ENCODE measurements around the gene PARL. TPM values are rescaled to one million over a fixed set of nuclear protein-coding genes. Genes with fewer than 3 reads are reported as not detected.

PARL gene
- total and polyA plus RNA-seq, 2 donors (not counting 3 experiments of a cell fraction or from before 2014, with no cell fraction given), result 38.8 to 48.1 TPM

DNA sequence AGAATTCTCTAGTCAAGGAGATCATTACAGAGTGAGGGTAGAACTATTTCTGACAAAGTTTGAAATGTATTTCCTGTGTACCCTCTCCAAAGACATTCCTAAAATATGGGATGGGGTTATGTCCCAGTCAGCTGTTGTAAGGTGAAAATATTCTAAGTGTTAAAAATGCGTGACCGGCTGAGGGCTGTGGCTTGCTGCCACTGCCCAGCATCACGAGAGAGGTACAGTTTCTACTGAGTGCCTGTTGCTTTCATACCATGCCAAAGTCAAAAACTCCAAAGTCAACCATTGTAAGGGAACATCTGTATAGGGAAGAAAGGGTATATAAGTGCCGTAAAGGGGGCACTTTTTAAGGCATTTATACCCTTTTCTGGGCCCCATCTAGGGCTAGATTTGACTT is 90.2 kb downstream of the PARL start:
- Histone ChIP-seq H4K20me1 (replicated peaks; ENCODE audit: control insufficient read depth, extremely low read depth, insufficient read depth, low read length) (no peaks in the 10 kb centered on the region), H3K9ac (replicated peaks; ENCODE audit: extremely low read depth, insufficient read depth, low read length) (no peak overlapping the region), H3K36me3 (ENCODE audit: control insufficient read depth in 2 of 2, extremely low read depth in 1 of 2, insufficient read depth in 2 of 2, low read length in 2 of 2) (peaks cover 10 to 19% of the 10 kb centered on the region in 2 experiments), H3K9me1 (replicated peaks; ENCODE audit: control insufficient read depth, extremely low read depth, insufficient read depth, low read length) (no peaks in the 10 kb centered on the region), H3K4me3 (replicated peaks in 1 of 3; ENCODE audit: insufficient read depth in 1 of 3, low read depth in 1 of 3, low read length in 3 of 3) (no peak overlapping the region), H3K4me1 (ENCODE audit: control insufficient read depth, extremely low read depth, insufficient read depth, low read length) (no peaks in the 10 kb centered on the region), H3K27ac (ENCODE audit: insufficient read depth, low read depth, low read length) (no peak overlapping the region), H3K27me3 (ENCODE audit: control insufficient read depth in 2 of 2, insufficient read depth in 2 of 2, low read length in 2 of 2) (no peaks in the 10 kb centered on the region), H3K9me3 (replicated peaks; ENCODE audit: control insufficient read depth, insufficient read depth, low read length) (no peaks in the 10 kb centered on the region), H3K79me2 (ENCODE audit: control insufficient read depth, insufficient read depth, low read length) (peaks cover 2% of the 10 kb centered on the region), H3K4me2 (ENCODE audit: insufficient read depth, low read length) (no peak overlapping the region), H2AFZ (ENCODE audit: low read depth, low read length) (no peak overlapping the region)
- ChIA-PET CTCF (no interaction called here), POLR2A (no interaction called here)
- FAIRE-seq, result no peak
- dilution Hi-C loops (cut with MboI; ENCODE audit: extremely low pct_ligation_motif_present, low sequenced_read_pairs) (no loop called here), intact Hi-C loops (cut with micrococcal nuclease) (no loop called here)
- no peak for DNase-seq (ENCODE audit: low read depth, low spot score)
- no TSS peak for BruUV-seq (replicated peaks)
- TF ChIP-seq, protein P1, sequence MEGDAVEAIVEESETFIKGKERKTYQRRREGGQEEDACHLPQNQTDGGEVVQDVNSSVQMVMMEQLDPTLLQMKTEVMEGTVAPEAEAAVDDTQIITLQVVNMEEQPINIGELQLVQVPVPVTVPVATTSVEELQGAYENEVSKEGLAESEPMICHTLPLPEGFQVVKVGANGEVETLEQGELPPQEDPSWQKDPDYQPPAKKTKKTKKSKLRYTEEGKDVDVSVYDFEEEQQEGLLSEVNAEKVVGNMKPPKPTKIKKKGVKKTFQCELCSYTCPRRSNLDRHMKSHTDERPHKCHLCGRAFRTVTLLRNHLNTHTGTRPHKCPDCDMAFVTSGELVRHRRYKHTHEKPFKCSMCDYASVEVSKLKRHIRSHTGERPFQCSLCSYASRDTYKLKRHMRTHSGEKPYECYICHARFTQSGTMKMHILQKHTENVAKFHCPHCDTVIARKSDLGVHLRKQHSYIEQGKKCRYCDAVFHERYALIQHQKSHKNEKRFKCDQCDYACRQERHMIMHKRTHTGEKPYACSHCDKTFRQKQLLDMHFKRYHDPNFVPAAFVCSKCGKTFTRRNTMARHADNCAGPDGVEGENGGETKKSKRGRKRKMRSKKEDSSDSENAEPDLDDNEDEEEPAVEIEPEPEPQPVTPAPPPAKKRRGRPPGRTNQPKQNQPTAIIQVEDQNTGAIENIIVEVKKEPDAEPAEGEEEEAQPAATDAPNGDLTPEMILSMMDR (IDR thresholded peaks at IDR 0.05; ENCODE audit: extremely low read depth in 1 of 2, insufficient read depth in 1 of 2, low read depth in 1 of 2, low read length in 2 of 2), result no peak
- TF ChIP-seq MYC (IDR thresholded peaks at IDR 0.05; ENCODE audit: low read depth, low read length) (no peak), POLR2A (IDR thresholded peaks at IDR 0.05; ENCODE audit: low read depth, low read length) (no peak), JUN (IDR thresholded peaks at IDR 0.05; ENCODE audit: borderline replicate concordance, insufficient read depth, insufficient read length, low read depth) (no peak)

DNA sequence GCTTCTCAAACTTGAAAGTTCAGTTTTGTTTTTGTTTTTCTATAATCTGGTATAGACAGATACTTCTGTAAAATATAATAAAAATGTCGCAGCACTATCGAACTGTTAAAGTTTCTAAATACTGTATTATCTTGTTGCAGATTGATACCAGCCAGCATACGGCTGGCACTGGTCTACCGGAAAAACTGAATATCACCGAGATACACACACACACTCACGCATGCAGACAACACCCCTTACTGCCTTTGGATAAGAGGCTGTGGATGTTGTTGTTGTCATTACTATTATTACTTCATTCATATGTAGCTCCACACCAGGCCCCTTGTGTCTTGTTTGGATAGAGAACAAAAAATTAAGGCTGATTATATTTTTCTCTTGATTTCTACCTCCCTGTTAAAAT is 91.7 kb downstream of the PARL start:
- intact Hi-C loops (cut with micrococcal nuclease), result no loop called here
- Histone ChIP-seq H3K4me2 (ENCODE audit: insufficient read depth, low read length) (no peak overlapping the region), H3K79me2 (ENCODE audit: control insufficient read depth, insufficient read depth, low read length) (peaks cover 2% of the 10 kb centered on the region), H3K9me3 (replicated peaks; ENCODE audit: control insufficient read depth, insufficient read depth, low read length) (no peaks in the 10 kb centered on the region), H3K27me3 (ENCODE audit: control insufficient read depth in 2 of 2, insufficient read depth in 2 of 2, low read length in 2 of 2) (no peaks in the 10 kb centered on the region), H3K4me1 (ENCODE audit: control insufficient read depth, extremely low read depth, insufficient read depth, low read length) (no peaks in the 10 kb centered on the region), H4K20me1 (replicated peaks; ENCODE audit: control insufficient read depth, extremely low read depth, insufficient read depth, low read length) (no peaks in the 10 kb centered on the region), H3K9me1 (replicated peaks; ENCODE audit: control insufficient read depth, extremely low read depth, insufficient read depth, low read length) (no peaks in the 10 kb centered on the region), H3K4me3 (replicated peaks in 1 of 3; ENCODE audit: insufficient read depth in 1 of 3, low read depth in 1 of 3, low read length in 3 of 3) (no peak overlapping the region), H3K9ac (replicated peaks; ENCODE audit: extremely low read depth, insufficient read depth, low read length) (no peak overlapping the region), H2AFZ (ENCODE audit: low read depth, low read length) (no peak overlapping the region), H3K27ac (ENCODE audit: insufficient read depth, low read depth, low read length) (no peak overlapping the region), H3K36me3 (ENCODE audit: control insufficient read depth in 2 of 2, extremely low read depth in 1 of 2, insufficient read depth in 2 of 2, low read length in 2 of 2) (peaks cover 7 to 12% of the 10 kb centered on the region in 2 experiments)
- no peak for DNase-seq (ENCODE audit: low read depth, low spot score)
- BruUV-seq (replicated peaks), result no TSS peak
- no peak for TF ChIP-seq FOS (IDR thresholded peaks at IDR 0.05; ENCODE audit: borderline replicate concordance, insufficient read depth, low read length)
- no peak for TF ChIP-seq EZH2 (IDR thresholded peaks at IDR 0.05; ENCODE audit: borderline replicate concordance, low read depth, low read length, severe bottlenecking)
- TF ChIP-seq MYC (IDR thresholded peaks at IDR 0.05; ENCODE audit: low read depth, low read length), result no peak
- no peak for TF ChIP-seq POLR2A (IDR thresholded peaks at IDR 0.05; ENCODE audit: low read depth, low read length)
- TF ChIP-seq JUN (IDR thresholded peaks at IDR 0.05; ENCODE audit: borderline replicate concordance, insufficient read depth, insufficient read length, low read depth), result no peak
- no peak for TF ChIP-seq GATA2 (IDR thresholded peaks at IDR 0.05; ENCODE audit: insufficient read depth, insufficient read length, low read depth, low read length)
- TF ChIP-seq, protein P2, sequence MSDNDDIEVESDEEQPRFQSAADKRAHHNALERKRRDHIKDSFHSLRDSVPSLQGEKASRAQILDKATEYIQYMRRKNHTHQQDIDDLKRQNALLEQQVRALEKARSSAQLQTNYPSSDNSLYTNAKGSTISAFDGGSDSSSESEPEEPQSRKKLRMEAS (IDR thresholded peaks at IDR 0.05; ENCODE audit: insufficient read depth, insufficient read length), result no peak
- no peak for TF ChIP-seq POLR2AphosphoS5 (IDR thresholded peaks at IDR 0.05; ENCODE audit: insufficient read depth, low read depth, low read length)
- TF ChIP-seq, protein P1 (IDR thresholded peaks at IDR 0.05; ENCODE audit: extremely low read depth in 1 of 2, insufficient read depth in 1 of 2, low read depth in 1 of 2, low read length in 2 of 2), result no peak
- no peak for FAIRE-seq
- ChIA-PET CTCF (no interaction called here), POLR2A (no interaction called here)
- dilution Hi-C loops (cut with MboI; ENCODE audit: extremely low pct_ligation_motif_present, low sequenced_read_pairs), result no loop called here

Measured in endothelial cell of umbilical vein (primary cell).